ENCODE measurements around the gene ELANE. TPM values are rescaled to one million over a fixed set of nuclear protein-coding genes. Genes with fewer than 3 reads are reported as not detected.
"Not testable (repeated sequence)": the region's sequence is repeated elsewhere in the genome, so short reads cannot be mapped to it uniquely, and the experiment has no call there.

ELANE gene
- total RNA-seq, 1 donor from 2014 or later, result not detected

DNA sequence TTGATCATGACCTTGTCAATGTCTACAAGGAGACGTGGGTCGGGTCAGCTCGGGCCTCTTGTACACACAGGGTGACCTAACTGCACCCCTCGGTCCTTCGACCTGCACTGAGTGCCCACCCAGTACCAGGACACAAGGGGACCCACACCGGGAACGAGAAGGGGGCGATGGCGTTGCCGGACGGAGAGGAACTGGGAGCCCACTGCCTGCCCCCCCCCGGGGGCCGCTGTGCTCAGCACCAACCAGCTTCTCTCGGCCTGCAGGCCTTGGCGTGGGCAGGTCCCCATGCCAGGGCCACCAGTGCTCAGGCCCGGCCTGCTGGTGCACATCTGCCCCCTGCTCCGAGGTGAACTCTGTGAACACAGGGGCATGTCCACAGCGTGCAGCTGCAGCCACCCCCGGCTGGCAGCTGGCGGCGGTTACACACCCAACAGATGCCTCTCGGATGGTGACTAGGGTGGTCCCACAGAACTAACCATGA is 21.5 kb downstream of the ELANE start:
- Mint-ChIP-seq H3K27me3 (ENCODE audit: low read depth) (peaks cover 2% of the 10 kb centered on the region), H3K27ac (no peak overlapping the region), H3K4me3 (no peak overlapping the region), H3K4me1 (peaks cover 2% of the 10 kb centered on the region), H3K36me3 (peaks cover 11% of the 10 kb centered on the region), H3K9me3 (no peaks in the 10 kb centered on the region)
- TF ChIP-seq, protein P1, sequence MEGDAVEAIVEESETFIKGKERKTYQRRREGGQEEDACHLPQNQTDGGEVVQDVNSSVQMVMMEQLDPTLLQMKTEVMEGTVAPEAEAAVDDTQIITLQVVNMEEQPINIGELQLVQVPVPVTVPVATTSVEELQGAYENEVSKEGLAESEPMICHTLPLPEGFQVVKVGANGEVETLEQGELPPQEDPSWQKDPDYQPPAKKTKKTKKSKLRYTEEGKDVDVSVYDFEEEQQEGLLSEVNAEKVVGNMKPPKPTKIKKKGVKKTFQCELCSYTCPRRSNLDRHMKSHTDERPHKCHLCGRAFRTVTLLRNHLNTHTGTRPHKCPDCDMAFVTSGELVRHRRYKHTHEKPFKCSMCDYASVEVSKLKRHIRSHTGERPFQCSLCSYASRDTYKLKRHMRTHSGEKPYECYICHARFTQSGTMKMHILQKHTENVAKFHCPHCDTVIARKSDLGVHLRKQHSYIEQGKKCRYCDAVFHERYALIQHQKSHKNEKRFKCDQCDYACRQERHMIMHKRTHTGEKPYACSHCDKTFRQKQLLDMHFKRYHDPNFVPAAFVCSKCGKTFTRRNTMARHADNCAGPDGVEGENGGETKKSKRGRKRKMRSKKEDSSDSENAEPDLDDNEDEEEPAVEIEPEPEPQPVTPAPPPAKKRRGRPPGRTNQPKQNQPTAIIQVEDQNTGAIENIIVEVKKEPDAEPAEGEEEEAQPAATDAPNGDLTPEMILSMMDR (IDR thresholded peaks at IDR 0.05; ENCODE audit: unreplicated experiment), result no peak
- no peak for DNase-seq (ENCODE audit: low spot score in 2 of 2, unreplicated experiment in 2 of 2)

DNA sequence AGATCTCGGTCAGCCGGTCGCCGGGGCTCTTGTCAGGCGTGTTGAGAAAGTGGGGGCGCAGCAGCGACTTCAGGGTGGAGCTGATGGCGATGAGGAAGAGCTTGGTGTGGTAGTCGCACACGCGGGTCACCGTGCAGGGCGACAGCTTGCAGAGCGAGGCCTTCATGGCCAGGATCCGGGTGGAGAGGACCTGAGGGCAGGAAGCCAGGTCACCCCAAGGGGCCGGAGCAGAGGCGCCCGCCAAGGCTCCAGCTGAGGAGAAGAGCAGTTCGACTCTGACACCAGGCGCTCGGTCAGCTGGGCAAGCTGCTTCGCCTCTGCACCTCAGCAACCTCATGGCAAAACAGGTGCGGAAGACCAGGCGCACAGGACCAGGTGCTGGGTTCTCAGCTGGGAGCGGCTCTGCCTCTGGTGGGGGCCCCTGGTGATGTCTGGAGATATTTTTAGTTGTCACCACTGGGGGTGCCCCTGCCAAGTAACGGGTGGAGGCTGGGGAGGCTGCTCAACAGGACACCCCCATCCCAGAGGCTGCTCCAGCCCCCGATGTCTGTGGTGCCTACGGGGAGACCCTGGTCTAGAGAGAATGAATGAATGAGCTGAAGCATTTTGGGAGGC is 23.3 kb downstream of the ELANE start:
- H3K27ac Mint-ChIP-seq, result no peak overlapping the region
- H3K36me3 Mint-ChIP-seq, result peaks cover 10% of the 10 kb centered on the region
- peaks cover 2% of the 10 kb centered on the region for H3K4me1 Mint-ChIP-seq
- no peak overlapping the region for H3K4me3 Mint-ChIP-seq
- H3K27me3 Mint-ChIP-seq (ENCODE audit: low read depth), result peaks cover 2% of the 10 kb centered on the region
- no peak for DNase-seq (ENCODE audit: low spot score in 2 of 2, unreplicated experiment in 2 of 2)
- TF ChIP-seq, protein P1 (IDR thresholded peaks at IDR 0.05; ENCODE audit: unreplicated experiment), result no peak
- H3K9me3 Mint-ChIP-seq, result no peaks in the 10 kb centered on the region

DNA sequence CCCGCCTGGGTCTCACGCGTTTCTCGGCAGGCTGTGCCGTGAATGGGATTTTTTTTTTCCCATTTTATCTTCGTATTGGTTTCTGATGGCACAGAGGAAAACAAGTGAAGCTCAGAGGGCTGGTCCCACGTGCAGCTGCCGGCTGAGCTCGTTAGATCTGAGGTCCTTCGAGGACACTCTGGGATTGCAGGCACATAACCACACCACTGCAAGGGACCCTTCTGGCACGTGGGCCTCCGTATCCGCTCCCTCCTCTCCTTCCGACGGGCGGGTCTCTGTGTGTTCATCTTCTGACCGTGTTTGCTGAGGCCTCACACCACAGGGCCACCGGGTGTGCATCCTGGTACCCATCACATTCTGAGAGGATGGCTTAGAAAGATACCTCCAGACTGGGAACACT is 24.0 kb downstream of the ELANE start:
- no peak overlapping the region for H3K4me3 Mint-ChIP-seq
- H3K27ac Mint-ChIP-seq, result no peak overlapping the region
- H3K36me3 Mint-ChIP-seq, result peaks cover 12% of the 10 kb centered on the region
- TF ChIP-seq, protein P1 (IDR thresholded peaks at IDR 0.05; ENCODE audit: unreplicated experiment), result no peak
- H3K9me3 Mint-ChIP-seq, result no peaks in the 10 kb centered on the region
- H3K27me3 Mint-ChIP-seq (ENCODE audit: low read depth), result peaks cover 2% of the 10 kb centered on the region
- peaks cover 2% of the 10 kb centered on the region for H3K4me1 Mint-ChIP-seq
- DNase-seq (ENCODE audit: low spot score in 2 of 2, unreplicated experiment in 2 of 2), result no peak

DNA sequence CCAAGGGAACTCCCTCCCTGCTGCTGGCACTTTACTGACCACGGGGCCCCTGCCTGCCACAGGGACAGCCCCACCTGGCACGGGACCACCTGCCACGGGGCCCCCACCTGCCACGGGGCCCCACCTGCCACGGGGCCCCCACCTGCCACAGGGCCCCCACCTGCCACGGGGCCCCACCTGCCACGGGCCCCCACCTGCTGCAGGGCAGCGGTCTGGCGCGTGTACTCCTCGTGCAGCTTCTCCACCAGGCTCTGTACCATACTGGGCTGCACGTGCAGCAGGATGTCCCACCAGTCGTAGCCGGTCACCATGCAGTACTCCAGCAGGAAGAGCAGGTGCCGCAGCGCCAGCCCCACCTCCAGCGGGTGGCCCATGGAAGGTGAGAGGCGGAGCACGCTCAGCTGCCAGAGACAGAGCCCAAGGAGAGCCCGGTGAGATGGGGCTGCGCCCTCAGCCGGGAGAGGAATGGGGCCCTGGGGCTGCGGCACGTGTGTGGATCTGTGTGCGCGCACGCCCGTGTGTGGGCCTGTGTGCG is 24.7 kb downstream of the ELANE start:
- TF ChIP-seq, protein P1 (IDR thresholded peaks at IDR 0.05; ENCODE audit: unreplicated experiment), result no peak
- Mint-ChIP-seq H3K4me3 (no peak overlapping the region), H3K4me1 (no peaks in the 10 kb centered on the region), H3K27me3 (ENCODE audit: low read depth) (no peaks in the 10 kb centered on the region), H3K9me3 (no peaks in the 10 kb centered on the region), H3K27ac (no peak overlapping the region), H3K36me3 (peaks cover 18% of the 10 kb centered on the region)
- DNase-seq (ENCODE audit: low spot score in 2 of 2, unreplicated experiment in 2 of 2), result no peak

DNA sequence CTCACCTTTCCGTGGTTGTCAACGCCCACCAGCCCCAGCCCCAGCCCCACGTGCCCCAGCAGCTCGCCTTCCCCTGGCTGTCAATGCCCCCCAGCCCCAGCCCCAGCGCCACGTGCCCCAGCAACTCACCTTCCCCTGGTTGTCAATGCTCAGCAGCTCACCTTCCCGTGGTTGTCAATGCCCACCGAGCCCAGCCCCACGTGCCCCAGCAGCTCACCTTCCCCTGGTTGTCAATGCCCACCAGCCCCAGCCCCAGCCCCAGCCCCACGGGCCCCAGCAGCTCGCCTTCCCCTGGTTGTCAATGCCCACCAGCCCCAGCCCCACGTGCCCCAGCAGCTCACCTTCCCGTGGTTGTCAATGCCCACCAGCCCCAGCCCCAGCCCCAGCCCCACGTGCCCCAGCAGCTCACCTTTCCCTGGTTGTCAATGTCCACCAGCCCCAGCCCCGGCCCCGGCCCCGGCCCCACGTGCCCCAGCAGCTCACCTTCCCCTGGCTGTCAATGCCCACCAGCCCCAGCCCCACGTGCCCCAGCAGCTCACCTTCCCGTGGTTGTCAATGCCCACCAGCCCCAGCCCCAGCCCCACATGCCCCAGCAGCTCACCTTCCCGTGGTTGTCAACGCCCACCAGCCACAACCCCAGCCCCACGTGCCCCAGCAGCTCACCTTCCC is 26.0 kb downstream of the ELANE start:
- DNase-seq (ENCODE audit: low spot score in 2 of 2, unreplicated experiment in 2 of 2); H3K4me3 Mint-ChIP-seq; H3K27ac Mint-ChIP-seq; H3K4me1 Mint-ChIP-seq; H3K27me3 Mint-ChIP-seq (ENCODE audit: low read depth); H3K9me3 Mint-ChIP-seq: not testable (repeated sequence)
- H3K36me3 Mint-ChIP-seq, result peaks cover 26% of the 10 kb centered on the region

DNA sequence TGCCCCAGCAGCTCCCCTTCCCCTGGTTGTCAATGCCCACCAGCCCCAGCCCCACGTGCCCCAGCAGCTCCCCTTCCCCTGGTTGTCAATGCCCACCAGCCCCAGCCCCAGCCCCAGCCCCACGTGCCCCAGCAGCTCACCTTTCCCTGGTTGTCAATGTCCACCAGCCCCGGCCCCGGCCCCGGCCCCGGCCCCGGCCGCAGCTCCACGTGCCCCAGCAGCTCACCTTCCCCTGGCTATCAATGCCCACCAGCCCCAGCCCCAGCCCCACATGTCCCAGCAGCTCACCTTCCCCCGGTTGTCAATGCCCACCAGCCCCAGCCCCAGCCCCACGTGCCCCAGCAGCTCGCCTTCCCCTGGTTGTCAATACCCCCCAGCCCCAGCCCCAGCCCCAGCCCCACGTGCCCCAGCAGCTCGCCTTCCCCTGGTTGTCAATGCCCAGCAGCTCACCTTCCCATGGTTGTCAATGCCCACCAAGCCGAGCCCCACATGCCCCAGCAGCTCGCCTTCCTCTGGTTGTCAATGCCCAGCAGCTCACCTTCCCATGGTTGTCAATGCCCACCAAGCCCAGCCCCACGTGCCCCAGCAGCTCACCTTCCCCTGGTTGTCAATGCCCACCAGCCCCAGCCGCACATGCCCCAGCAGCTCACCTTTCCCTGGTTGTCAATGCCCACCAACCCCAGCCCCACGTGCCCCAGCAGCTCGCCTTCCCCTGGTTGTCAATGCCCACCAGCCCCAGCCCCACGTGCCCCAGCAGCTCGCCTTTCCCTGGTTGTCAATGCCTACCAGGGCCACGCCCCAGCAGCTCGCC is 26.9 kb downstream of the ELANE start:
- not testable (repeated sequence) for H3K4me1 Mint-ChIP-seq; H3K4me3 Mint-ChIP-seq; H3K27me3 Mint-ChIP-seq (ENCODE audit: low read depth); H3K9me3 Mint-ChIP-seq; DNase-seq (ENCODE audit: low spot score in 2 of 2, unreplicated experiment in 2 of 2); H3K27ac Mint-ChIP-seq
- H3K36me3 Mint-ChIP-seq, result peaks cover 26% of the 10 kb centered on the region
